ENCODE measurements around the gene WDPCP.
"Not testable (repeated sequence)": the region's sequence is repeated elsewhere in the genome, so short reads cannot be mapped to it uniquely, and the experiment has no call there.

WDPCP gene

DNA sequence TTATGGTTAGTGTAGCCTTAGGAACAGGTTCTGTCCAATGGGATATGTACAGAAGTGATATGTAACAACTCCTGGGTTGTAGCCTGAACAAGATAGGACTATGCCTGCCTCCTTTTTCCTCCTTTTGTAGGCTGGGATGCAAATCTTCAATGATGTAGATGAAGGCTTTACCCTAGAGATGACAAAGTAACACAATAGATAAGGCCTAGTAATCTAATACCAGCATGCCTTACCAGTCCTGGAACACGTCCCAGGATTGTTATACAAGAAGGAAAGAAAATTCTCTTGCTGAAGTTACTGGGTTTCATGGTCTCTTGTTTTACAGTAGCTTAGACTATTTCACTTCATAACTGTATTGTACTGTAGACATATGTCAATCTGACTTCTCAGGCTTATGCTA lies 345.5 kb downstream of the WDPCP start:
- DNase-seq (ENCODE audit: low read depth), result peak; percentile 4

DNA sequence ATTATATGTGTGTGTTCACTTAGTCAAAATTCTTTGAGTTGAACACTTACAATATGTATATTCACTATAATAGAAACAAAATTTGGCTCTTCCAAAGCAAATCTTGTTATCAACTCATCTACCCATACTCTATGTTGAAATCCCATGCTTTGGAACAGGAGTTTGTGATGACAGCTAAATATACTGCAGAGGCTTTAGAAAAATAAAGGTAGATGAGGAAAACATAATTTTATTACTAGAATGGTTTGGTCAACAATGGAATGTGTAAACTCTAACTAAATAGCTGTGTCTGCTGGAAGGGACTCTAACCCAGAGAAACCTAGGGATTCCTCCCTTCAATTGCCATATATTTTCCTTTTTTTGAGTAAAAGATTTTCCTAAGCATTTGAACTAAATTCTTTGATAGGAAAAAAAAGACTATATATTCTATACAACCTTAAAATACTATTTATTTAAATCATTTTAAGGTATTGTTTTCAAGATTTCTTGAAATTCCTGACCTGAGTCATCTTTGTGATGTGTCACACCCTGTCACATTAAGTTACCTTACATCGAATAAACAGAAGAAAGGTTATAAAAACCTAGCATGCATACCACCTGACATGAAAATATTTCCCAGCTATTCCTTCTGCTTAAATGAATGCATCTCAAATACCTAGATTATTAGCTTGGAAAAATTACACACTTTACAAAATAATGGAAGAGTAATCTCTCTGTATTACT lies 362.2 kb downstream of the WDPCP start:
- no peak for DNase-seq (ENCODE audit: low read depth)

DNA sequence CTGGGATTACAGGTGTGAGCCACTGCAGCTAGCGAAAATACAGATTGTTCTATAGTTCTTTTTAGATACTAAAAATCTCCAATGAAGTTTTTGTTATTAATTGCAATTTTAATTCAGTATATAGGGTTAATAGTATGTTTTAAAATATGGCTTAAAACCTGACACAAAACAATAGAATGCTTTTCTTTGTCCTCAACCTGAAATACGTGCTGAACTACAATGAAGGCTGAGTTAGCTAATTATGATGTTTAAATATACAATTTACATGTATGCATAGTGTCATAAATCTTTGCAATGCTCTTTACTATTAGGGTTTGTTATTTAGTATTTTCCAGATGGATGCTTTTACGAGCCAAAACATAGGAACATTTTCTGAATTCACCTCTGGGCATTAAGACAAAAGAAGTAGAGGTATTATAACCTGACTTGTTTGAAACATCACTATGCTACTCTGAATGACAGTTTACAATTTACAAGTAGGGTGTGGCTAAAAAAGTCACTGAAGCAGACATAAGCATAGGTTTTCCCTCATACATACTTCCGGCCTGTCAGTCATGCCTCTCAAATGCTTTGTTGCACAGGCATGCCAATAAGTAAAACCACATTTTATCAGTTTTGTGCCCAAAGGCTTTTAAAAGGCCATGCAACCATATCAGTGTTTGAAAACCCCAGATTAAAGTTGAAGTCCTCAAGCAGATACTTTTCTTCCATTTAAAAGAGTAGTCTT lies 369.3 kb downstream of the WDPCP start:
- DNase-seq (ENCODE audit: low read depth), result no peak

DNA sequence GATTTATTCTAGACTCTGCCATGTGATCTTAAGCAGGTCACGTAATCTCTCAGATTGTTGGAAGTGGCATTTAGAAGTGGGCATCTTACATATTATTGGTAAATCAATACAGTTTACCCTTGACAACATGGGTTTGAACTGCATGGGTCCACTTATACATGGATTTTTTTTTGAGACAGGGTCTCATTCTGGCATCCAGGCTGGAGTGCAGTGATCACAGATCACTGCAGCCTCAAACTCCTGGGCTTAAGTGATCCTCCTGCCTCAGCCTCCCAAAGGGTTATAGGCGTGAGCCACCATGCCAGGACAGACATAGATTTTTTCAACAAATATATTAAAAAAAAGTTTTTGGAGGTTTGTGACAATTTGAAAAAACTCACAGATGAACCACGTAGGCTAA lies 393.0 kb downstream of the WDPCP start:
- no peak for DNase-seq (ENCODE audit: low read depth)

DNA sequence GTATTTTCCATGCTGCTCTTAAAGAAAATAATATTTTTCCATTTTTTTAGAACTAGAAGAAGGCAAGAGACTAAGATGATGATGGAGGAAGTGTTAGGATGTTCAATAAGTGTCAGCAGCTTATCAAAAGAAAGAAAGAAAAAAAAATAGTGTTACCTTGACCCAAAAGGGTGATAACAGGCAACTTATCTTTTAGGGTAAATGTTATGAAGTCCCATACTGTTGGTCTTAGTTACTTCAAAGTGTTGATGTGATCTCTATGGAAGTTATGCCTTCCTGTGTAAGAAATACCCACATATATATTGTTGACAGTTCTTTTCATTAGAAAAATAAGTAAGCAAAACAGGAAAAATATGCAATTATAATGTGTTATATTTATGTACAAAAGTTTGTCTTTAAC lies 394.1 kb downstream of the WDPCP start:
- DNase-seq (ENCODE audit: low read depth), result no peak

DNA sequence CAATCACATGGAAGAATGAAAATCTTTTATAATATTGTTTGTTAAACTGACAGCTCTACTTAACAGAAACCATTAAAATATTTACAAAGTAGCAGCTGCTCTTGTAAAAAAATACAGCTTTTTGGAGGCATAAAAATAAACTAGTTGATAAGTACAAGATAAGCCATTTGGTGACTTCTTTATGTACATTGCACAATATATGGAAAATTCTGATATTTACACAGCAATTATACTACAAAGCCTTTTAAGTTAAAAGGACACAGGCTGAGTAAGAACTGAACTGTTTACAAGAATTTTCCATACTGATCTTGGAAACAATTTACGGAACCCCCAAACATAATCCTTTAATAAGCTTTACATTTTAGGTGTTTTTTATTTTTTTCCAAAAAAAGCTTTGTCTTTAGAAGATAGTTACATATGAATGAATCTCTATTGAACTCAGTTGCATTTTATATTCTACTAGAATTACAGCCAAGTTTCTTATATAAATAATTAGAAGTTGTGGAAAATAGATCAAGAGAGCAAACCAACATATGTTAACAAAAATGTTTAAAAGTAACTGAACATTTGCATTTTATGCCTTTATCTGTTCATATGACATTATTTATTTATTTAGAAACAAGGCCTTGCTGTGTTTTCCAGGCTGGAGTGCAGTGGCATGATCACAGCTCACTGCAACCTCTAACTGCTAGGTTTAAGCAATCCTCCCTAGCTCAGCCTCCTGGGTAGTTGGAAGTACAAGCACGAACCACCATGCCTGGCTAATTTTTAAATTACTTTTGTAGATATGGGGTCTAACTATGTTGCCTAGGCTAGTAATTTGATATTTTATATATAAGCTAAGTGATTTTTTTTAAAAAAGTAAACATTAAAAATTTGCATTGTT lies 395.1 kb downstream of the WDPCP start:
- DNase-seq (ENCODE audit: low read depth), result peak; percentile 3

DNA sequence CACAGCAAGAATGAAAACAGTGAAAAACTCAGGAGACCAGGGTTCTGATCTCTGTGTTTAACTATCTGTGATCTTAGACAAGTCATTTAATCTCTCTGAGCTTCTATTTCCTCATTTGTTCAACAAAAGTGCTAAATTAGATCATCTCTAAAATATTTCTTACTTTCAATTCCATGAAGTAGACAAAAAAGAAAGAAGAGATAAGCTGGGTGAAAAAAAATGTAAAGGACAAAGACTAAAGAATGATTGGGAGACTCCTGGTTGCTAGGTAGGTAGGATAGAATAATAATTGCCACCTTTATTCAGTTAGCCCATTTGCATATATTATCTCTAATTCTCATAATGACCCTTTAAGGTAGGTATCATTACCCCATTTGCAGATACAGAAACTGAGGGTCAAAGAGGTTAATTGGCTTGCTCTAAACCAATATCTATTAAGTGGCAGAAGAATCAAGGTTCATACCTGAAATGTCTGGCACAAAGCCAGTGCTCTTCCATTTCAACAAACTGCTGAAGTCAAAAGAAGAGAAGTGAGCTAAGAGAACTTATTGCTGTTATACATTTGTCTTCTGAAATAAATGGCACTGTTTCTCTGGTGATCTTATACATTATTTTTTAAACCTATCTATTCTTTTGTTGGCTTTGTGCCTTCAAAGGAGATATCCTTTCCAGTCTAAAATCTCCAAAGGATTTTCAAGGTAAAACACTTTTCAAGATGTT lies 395.9 kb downstream of the WDPCP start:
- no peak for DNase-seq (ENCODE audit: low read depth)

DNA sequence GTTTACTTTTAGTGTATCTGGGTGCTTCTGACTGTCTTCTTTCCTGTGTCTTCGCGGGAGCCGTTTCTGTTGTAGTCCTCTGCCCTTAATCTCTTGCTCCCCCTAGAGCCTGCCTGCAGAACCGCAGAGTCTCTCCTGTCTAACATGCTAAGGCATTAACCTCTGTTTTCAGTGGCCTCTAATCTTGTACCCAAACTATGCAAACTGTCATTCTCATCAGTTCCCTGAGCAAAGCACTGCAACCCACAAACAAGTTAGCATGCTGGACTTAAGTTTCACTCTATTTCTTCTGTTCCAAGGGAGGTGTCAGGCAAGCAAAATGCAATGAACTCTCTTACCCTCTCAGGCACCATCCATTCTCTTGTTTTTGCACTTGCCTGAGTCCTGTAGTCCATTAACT lies 399.3 kb downstream of the WDPCP start:
- peak; percentile 63 for DNase-seq (ENCODE audit: low read depth)

DNA sequence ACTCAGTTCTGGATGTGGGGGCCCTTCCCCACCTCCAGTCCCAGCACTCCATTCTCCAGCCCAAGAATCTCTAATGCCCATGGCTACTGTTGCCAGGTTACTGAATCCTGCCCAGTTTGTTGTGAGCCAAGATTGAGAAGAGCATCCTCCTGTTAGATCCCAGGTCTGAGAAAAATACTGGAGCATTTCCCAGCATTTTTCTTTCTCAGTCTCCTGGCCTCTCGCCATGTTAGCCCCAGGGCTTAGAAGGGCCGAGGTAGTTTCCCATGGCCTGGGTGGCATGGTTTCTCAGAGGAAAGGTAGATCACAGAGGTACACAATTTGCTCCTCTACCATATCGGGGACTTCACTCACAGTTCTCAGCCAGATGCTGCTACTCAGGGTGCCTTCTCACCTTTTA lies 401.9 kb downstream of the WDPCP start:
- DNase-seq (ENCODE audit: low read depth), result no peak

DNA sequence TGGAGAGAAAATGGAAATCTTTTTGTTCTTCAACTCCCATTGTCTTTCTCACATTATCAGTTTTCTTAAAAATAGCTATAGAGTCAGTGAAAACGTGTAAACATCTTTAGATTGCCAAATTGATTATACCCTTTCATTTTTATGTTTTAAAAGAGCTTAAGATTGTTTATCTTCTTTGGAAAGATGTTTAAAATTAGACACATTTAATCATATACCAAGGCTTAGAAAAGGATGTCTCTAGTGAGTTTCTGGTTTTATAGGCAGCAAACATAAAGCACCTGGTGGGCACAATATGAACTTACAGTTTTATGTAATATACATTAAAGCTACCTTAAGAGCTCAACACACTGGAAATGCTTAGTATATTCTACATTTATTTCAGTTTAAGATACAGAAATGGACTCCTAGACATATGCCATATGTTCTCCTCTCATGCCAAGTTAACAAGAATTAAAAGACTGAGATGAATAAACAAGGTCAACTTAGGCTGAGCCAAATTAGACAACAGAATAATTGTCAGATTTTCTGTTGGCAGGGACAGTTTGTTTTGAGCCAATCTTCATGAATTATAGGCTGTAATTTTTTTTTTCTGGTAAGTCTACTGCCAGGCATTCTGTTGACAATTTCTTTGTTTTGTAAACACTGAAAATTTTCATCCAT lies 425.0 kb downstream of the WDPCP start:
- no peak for DNase-seq (ENCODE audit: low read depth)

DNA sequence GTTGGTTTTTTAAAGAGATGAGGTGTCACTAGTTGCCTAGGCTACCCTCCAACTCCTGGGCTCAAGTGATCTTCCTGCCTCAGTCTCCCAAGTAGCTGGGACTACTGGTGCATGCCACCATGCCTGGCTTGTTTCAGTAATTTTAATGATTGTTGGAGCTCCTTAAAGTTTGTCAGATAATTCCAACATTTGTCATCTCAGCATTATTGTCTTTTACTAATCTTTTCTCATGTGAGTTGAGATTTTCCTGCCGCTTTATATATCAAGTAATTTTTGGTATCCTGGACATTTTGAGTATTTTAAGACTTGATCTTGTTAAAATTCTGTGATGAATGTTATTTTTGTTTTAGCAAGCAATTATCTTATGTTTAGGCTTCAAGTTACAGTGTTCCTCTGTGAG lies 429.0 kb downstream of the WDPCP start:
- no peak for DNase-seq (ENCODE audit: low read depth)

DNA sequence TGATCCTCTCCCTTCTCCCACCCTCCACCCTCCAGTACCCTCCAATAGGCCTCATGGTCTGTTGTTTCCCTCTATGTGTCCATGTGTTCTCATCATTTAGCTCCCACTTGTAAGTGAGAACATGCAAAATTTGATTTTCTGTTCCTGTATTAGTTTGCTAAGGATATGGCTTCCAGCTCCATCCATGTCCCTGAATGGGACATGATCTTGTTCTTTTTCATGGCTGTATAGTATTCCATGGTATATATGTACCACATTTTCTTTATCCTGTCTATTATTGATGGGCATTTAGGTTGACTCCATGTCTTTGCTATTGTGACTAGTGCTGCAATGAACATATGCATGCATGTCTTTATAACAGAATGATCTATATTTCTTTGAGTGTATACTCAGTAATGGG lies 451.6 kb downstream of the WDPCP start:
- not testable (repeated sequence) for DNase-seq (ENCODE audit: low read depth)

DNA sequence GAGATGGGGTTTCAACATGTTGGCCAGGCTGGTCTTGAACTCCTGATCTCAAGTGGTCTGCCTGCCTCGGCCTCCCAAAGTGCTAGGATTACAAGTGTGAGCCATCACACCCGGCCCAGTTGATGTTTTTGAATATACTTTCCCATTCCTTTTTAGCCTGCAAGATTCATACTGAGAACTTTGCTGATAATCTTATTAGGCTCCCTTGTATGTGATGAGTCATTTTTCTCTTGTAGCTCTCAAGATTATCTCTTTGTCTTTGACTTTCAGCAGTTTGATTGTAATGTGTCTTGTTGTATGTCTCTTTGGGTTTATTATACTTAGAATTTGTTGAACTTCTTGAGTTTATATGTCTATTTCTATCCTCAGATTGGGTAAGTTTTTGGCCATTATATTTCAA lies 456.3 kb downstream of the WDPCP start:
- no peak for DNase-seq (ENCODE audit: low read depth)

DNA sequence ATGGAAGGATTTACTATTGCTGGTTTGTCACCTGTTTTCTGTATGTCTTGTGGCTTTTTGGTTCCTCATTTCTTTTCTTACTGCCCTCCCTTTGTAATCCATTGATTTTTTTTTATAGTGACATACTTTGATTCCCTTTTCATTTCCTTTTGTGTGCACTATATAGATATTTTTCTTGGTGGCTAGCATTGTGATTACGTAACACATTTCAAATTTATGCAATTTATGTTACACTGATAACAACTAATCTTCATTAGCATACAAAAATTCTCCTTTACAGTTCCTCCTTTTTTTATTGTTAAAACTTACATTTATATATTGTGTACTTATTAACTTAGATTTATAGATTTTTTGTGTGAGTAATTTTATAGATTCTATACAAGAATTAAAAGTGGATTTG lies 457.1 kb downstream of the WDPCP start:
- no peak for DNase-seq (ENCODE audit: low read depth)

DNA sequence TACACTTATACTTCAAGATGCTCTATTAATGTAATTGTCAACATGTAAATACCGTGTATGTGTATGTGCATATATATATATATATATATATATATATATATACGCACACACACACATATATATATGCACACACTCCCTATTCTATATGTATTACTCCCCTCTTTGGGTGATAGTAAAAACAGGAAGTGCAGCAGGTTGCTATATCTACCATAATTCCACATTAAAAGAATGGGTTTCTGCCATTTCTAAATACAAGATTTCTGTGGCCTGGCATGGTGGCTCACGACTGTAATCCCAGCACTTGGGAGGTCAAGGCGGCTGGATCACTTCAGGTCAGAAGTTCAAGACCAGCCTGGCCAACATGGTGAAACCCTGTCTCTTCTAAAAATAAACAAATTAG lies 460.7 kb downstream of the WDPCP start:
- DNase-seq (ENCODE audit: low read depth), result no peak

DNA sequence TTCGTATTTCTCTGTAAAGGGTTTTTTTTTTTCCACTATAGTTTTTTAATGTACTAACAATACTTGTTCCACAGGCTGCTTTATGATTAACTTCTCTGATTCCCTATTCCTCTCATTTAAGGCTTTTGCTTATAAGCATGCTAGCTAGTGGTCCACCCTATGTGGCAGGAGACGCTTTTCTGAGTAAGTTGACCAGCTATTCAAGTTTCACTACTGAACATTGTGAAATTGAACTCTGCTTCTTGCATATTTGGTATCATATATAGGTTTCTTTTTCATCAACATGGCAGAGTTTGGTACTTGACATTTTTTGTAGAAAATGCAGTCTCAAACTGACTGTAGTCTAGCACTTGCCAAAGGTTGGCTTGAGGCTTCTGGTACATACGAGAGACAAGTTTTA lies 463.4 kb downstream of the WDPCP start:
- DNase-seq (ENCODE audit: low read depth), result no peak

DNA sequence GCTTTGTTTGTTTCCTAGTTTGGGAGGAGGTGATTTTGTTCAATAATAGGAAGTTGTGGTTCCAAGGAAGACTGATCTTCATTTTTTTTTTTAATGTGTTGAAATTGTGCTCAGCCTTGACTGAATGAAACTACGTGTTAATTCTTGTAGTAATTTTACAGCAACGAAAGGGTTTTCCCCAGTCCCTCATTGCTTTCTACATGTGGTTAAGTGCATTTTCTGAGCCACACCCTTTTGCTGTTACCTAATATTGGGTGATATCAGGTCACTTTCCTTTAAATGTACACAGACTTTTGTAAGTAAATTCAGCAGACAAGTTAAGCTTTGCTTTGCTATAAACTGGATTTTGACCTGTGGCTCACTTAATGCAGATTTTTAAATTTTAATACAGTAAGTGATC lies 464.1 kb downstream of the WDPCP start:
- no peak for DNase-seq (ENCODE audit: low read depth)

DNA sequence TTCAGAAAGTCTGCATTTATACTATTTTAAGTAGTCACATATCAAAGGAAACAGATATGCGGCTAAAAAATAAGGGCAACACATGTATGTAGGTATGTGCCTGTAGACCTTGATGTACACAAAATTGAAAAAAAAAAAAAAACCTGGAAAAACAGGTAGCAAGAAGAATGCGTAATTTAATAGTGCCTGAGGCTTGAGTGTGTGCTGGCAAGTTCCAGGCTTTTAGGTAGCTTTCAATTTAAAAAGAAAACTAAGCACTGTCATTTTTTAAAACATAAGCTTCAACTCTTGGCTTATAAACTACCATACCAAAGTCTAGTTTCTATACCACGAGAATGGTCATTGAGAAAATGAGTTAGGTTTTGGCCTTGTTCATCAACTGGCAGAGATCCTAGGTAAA lies 465.4 kb downstream of the WDPCP start:
- DNase-seq (ENCODE audit: low read depth), result no peak

DNA sequence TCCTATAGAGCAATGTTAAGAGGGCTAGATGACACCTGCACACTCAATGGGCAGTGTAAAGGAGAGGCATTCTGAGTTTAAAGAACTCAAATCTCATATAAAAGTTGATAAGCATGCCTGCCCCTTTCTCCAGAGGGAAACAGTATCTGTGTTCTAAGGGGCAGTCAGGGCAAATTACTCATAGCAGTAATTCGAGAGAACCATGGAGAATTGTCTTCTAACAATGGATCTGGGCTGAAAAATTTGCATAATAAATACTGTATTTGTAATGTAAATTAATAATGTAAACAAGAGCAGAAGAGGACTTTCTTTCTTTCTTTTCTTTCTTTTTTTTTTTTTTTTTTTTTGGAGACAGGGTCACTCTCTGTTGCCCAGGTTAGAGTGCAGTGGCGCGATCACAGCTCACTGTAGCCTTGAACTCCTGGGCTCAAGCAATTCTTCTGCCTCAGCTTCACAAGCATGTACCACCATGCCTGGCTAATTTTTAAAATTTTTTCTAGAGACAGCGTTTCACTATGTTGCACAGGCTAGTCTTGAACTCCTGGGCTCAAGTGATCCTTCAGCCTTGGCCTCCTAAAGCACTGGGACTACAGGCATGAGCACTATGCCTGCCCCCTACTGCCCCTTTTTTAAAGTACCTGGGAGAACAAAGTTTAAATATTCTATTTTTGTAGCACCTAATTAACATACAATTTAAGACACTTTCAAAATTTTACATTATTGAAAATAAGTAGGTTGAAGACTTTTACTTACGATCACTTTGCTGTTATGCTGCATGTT lies 467.0 kb downstream of the WDPCP start:
- DNase-seq (ENCODE audit: low read depth), result no peak

DNA sequence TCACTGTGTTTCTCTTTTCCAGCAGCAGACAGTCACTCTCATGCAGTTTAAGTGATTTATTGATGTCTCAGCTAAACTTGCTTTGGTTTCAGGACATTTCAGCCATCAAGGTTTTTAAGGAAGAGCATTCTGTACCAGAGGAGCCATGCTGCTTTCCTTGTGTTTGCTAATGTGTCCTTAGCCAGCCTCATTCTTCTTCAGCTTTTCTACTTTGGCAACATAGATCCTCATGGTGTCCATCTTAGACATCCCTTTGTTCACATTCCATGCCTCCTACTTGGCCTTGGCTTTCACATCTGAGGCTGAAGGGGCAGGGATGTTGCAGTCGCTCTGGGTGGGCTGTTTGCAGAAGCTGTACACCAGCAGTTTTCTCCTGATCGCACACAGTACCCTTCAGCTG lies 469.5 kb downstream of the WDPCP start:
- no peak for DNase-seq (ENCODE audit: low read depth)

DNA sequence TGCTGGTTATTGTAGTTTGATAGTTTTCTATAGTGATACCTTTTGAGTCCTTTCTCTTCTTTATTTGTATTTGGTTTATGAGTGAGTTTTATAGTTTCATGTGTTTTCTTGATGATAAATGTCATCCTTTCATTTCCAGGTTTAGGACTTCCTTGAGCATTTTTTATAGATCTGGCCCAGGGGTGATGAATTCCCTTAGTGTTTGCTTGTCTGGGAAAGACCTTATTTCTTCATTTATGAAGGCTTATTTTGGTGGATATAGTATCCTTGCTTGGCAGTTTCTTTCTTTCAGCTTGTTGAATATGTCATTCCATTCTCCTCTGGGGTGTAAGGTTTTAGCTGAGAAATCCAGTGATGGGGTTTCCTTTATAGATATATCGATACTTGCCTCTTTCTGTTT lies 483.8 kb downstream of the WDPCP start:
- no peak for DNase-seq (ENCODE audit: low read depth)

All from iris pigment epithelial cell (primary cell).